Omental fat pad (tissue), 4 donors: Measurements from ENCODE around the gene PERM1. TPM values are rescaled to one million over a fixed set of nuclear protein-coding genes. Genes with fewer than 3 reads are reported as not detected.

Experiments
- ATAC-seq: fragments of 150-250 bp; one replicate; pipeline ENCODE4 v1.9.1; 2016; ENCODE audit warnings: mild to moderate bottlenecking, moderate library complexity; ENCODE audit not compliant: low FRiP score
- DNase-seq: peaks from one replicate; pipeline ENCODE4 v3.0.0-alpha.2; 2019; ENCODE audit warnings: low spot score
- total RNA-seq, 4 donors: library from RNA; depleted of rRNA; stranded (reverse); fragments of >200 nt; gene quantifications; one replicate each; pipeline ENCODE4 v1.1.0, GENCODE V29; 2016
- TF ChIP-seq, protein P1 (sequence below), 3 donors: fragments of 450-650 bp; IDR thresholded peaks; one replicate each; pipeline ENCODE4 v1.5.1; 2016 to 2017; ENCODE audit warnings: antibody characterized with exemption in 3 of 3, mild to moderate bottlenecking in 3 of 3, moderate library complexity in 2 of 3

Gene PERM1
- total RNA-seq, 4 donors from 2014 or later = 0.36 to 1.4 TPM; not detected in 2

- ATAC-seq (peak; percentile 46), DNase-seq (no peak)
Observed at GRCh38 chr1:975896-976683, 5.8 kb downstream of the PERM1 start.

GRCh38 chr1:975365-975764, 6.5 kb downstream of the PERM1 start:
- TF ChIP-seq, protein P1, sequence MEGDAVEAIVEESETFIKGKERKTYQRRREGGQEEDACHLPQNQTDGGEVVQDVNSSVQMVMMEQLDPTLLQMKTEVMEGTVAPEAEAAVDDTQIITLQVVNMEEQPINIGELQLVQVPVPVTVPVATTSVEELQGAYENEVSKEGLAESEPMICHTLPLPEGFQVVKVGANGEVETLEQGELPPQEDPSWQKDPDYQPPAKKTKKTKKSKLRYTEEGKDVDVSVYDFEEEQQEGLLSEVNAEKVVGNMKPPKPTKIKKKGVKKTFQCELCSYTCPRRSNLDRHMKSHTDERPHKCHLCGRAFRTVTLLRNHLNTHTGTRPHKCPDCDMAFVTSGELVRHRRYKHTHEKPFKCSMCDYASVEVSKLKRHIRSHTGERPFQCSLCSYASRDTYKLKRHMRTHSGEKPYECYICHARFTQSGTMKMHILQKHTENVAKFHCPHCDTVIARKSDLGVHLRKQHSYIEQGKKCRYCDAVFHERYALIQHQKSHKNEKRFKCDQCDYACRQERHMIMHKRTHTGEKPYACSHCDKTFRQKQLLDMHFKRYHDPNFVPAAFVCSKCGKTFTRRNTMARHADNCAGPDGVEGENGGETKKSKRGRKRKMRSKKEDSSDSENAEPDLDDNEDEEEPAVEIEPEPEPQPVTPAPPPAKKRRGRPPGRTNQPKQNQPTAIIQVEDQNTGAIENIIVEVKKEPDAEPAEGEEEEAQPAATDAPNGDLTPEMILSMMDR (IDR thresholded peaks at IDR 0.05) = no peak
- ATAC-seq (no peak), DNase-seq (no peak)

More at GRCh38 chr1:975896-976683, 5.8 kb downstream of the PERM1 start:
- TF ChIP-seq, protein P1 (IDR thresholded peaks at IDR 0.05) = peak in 1 of 3 donors; percentile 6

DNA sequence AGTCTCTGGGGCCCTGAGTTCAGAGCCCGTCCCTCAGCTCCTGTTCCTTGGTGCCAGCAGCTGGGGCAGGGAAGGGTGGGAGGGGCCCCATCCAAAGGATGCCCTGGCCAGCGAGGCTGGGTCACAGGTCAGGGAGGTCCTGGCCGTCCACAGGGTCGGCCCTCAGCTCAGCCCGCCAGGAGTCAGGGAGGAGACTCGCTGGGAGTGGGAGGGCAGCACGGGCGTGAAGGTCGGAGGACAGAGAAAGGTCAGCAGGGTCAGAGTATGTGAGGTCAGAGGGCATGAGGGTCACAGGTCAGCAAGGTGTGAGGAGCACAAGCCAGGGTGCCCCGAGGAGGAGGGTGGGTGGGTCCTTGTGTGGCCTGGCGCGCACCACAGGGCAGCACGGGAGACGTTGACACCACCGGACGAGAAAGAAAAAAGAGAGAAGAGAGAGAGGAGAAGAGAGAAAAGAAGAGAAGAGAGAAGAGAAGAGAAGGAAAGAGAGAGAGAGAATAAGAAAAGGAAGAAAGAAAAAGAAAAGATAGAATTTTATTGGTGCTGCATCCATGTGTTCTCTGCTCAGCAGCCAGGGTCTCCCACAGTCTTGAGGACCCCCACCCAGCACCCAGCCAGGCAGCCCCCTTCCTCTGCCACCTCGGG, 7.1 kb downstream of the PERM1 start:
- no peak for ATAC-seq
- TF ChIP-seq, protein P1 (IDR thresholded peaks at IDR 0.05) = no peak
- no peak for DNase-seq

DNA sequence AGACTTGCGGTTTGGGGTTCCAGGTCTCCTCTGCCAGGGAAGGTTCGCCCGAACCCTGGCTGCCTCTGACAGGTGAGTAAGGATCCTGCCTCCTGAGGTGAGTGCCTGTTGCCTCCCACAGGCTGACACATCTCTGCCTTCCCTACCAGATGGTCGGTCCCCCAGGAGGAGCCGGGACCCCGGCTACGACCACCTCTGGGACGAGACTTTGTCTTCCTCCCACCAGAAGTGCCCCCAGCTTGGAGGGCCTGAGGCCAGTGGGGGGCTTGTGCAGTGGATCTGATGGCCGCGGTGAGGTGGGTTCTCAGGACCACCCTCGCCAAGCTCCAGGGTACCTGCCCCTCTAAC, 7.6 kb downstream of the PERM1 start:
- no peak for ATAC-seq
- DNase-seq = no peak
- TF ChIP-seq, protein P1 (IDR thresholded peaks at IDR 0.05) = no peak

GRCh38 chr1:973459-974292, 8.2 kb downstream of the PERM1 start:
- ATAC-seq (no peak), DNase-seq (no peak)
- TF ChIP-seq, protein P1 (IDR thresholded peaks at IDR 0.05) = no peak

GRCh38 chr1:972726-973458, 9.0 kb downstream of the PERM1 start:
- TF ChIP-seq, protein P1 (IDR thresholded peaks at IDR 0.05) = no peak
- no peak for ATAC-seq
- no peak for DNase-seq
